Vagina (tissue), 2 donors: ENCODE data around the gene ELAVL1.

Experiments used
- POLR2AphosphoS5 ChIP-seq, 2 donors: sonication (generic); formaldehyde crosslinking; IDR thresholded peaks; one replicate each; pipeline ENCODE4 v1.9.0; 2017; ENCODE audit warnings: antibody characterized with exemption in 2 of 2, mild to moderate bottlenecking in 2 of 2, low read depth in 1 of 2; ENCODE audit not compliant: insufficient read depth in 1 of 2
- TF ChIP-seq, protein P1 (sequence below), 3 experiments: fragments of 450-650 bp in 2 of 3; fragments of 200-600 bp in 1 of 3; sonication (generic) in 1 of 3; IDR thresholded peaks; one replicate each; pipeline ENCODE4 v1.5.1; 2017 to 2019; ENCODE audit warnings: antibody characterized with exemption in 3 of 3, mild to moderate bottlenecking in 2 of 3, moderate library complexity in 2 of 3

DNA sequence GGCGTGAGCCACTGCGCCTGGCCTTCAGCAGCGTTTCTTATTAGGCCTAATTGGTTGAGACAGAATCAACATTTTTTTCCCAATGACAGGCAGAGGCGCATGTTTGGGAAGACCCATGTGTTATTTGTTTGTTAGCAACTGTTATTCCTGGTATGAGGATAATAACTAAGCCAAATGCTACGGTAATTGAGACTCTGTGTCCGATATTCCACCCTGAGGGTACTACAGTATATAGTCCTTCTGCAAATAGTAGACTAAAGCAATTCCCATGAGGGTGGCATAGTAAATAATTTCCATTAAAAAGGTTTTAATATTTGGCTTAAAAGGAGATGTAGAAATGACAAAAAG is 28.7 kb upstream of the ELAVL1 start:
- TF ChIP-seq, protein P1, sequence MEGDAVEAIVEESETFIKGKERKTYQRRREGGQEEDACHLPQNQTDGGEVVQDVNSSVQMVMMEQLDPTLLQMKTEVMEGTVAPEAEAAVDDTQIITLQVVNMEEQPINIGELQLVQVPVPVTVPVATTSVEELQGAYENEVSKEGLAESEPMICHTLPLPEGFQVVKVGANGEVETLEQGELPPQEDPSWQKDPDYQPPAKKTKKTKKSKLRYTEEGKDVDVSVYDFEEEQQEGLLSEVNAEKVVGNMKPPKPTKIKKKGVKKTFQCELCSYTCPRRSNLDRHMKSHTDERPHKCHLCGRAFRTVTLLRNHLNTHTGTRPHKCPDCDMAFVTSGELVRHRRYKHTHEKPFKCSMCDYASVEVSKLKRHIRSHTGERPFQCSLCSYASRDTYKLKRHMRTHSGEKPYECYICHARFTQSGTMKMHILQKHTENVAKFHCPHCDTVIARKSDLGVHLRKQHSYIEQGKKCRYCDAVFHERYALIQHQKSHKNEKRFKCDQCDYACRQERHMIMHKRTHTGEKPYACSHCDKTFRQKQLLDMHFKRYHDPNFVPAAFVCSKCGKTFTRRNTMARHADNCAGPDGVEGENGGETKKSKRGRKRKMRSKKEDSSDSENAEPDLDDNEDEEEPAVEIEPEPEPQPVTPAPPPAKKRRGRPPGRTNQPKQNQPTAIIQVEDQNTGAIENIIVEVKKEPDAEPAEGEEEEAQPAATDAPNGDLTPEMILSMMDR (IDR thresholded peaks at IDR 0.05): no peak
- no peak for TF ChIP-seq POLR2AphosphoS5 (IDR thresholded peaks at IDR 0.05; ENCODE audit: insufficient read depth in 1 of 2, low read depth in 1 of 2)
